ENCODE measurements around the gene MUC6. TPM values are rescaled to one million over a fixed set of nuclear protein-coding genes. Genes with fewer than 3 reads are reported as not detected.

Gene MUC6
- total RNA-seq, 3 donors from 2014 or later (not counting 1 experiment from before 2014, with no cell fraction given), result not detected

GRCh38 chr11:1049071-1049405 lies 12.5 kb upstream of the MUC6 start:
- H3K27me3 ChIP-seq (ENCODE audit: control insufficient read depth, insufficient read depth, low read length), result peaks cover 5% of the 10 kb centered on the region
- H3K27ac ChIP-seq (ENCODE audit: low read length), result no peak overlapping the region
- Mint-ChIP-seq H3K4me1 (peaks cover 18% of the 10 kb centered on the region in 2 donors), H3K4me3 (no peak overlapping the region), H3K27me3 (ENCODE audit: low read depth in 2 of 2) (peaks cover 0 to 7% of the 10 kb centered on the region in 2 donors), H3K27ac (no peak overlapping the region), H3K9me3 (no peaks in the 10 kb centered on the region), H3K36me3 (no peaks in the 10 kb centered on the region)
- intact Hi-C loops (cut with micrococcal nuclease), result no loop called here
- no peak overlapping the region for H3K4me3 ChIP-seq (ENCODE audit: low read length)
- 81% methylated on average over 6 of the region's 6 CpGs for WGBS (ENCODE audit: insufficient coverage)
- H3K9me3 ChIP-seq (ENCODE audit: control insufficient read depth, insufficient read depth, low read length), result no peaks in the 10 kb centered on the region
- H3K4me1 ChIP-seq (ENCODE audit: control insufficient read depth, insufficient read depth, low read length), result peaks cover 19% of the 10 kb centered on the region
- no peaks in the 10 kb centered on the region for H3K36me3 ChIP-seq (ENCODE audit: control insufficient read depth, insufficient read depth, low read length)
- DNase-seq (no peak), ATAC-seq (no peak)
- TF ChIP-seq CTCF (IDR thresholded peaks at IDR 0.05), result no peak

GRCh38 chr11:1048375-1049070 lies 12.0 kb upstream of the MUC6 start:
- Histone ChIP-seq H3K4me3 (ENCODE audit: low read length) (no peak overlapping the region), H3K4me1 (ENCODE audit: control insufficient read depth, insufficient read depth, low read length) (peaks cover 19% of the 10 kb centered on the region), H3K36me3 (ENCODE audit: control insufficient read depth, insufficient read depth, low read length) (no peaks in the 10 kb centered on the region), H3K27ac (ENCODE audit: low read length) (no peak overlapping the region), H3K9me3 (ENCODE audit: control insufficient read depth, insufficient read depth, low read length) (no peaks in the 10 kb centered on the region), H3K27me3 (ENCODE audit: control insufficient read depth, insufficient read depth, low read length) (peaks cover 5% of the 10 kb centered on the region)
- Mint-ChIP-seq H3K36me3 (no peaks in the 10 kb centered on the region), H3K27ac (no peak overlapping the region), H3K4me1 (peaks cover 18% of the 10 kb centered on the region in 2 donors), H3K9me3 (no peaks in the 10 kb centered on the region), H3K4me3 (no peak overlapping the region), H3K27me3 (ENCODE audit: low read depth in 2 of 2) (peaks cover 0 to 7% of the 10 kb centered on the region in 2 donors)
- WGBS (ENCODE audit: insufficient coverage), result 82% methylated on average over 25 of the region's 25 CpGs
- intact Hi-C loops (cut with micrococcal nuclease), result no loop called here
- TF ChIP-seq CTCF (IDR thresholded peaks at IDR 0.05), result no peak
- ATAC-seq (no peak), DNase-seq (no peak)

- peaks cover 5% of the 10 kb centered on the region for H3K27me3 ChIP-seq (ENCODE audit: control insufficient read depth, insufficient read depth, low read length)
- intact Hi-C loops (cut with micrococcal nuclease), result no loop called here
- Mint-ChIP-seq H3K36me3 (no peaks in the 10 kb centered on the region), H3K4me3 (no peak overlapping the region), H3K9me3 (no peaks in the 10 kb centered on the region), H3K4me1 (peaks cover 18% of the 10 kb centered on the region in 2 donors), H3K27ac (no peak overlapping the region), H3K27me3 (ENCODE audit: low read depth in 2 of 2) (peaks cover 0 to 7% of the 10 kb centered on the region in 2 donors)
- no peak for DNase-seq
- no peak for ATAC-seq
- WGBS (ENCODE audit: insufficient coverage), result 68% methylated on average over 22 of the region's 22 CpGs
- H3K9me3 ChIP-seq (ENCODE audit: control insufficient read depth, insufficient read depth, low read length), result no peaks in the 10 kb centered on the region
- TF ChIP-seq CTCF (IDR thresholded peaks at IDR 0.05), result no peak
- H3K4me1 ChIP-seq (ENCODE audit: control insufficient read depth, insufficient read depth, low read length), result peaks cover 19% of the 10 kb centered on the region
- H3K4me3 ChIP-seq (ENCODE audit: low read length), result no peak overlapping the region
- H3K36me3 ChIP-seq (ENCODE audit: control insufficient read depth, insufficient read depth, low read length), result no peaks in the 10 kb centered on the region
- no peak overlapping the region for H3K27ac ChIP-seq (ENCODE audit: low read length)
Observed at GRCh38 chr11:1047595-1048156, 11.2 kb upstream of the MUC6 start.

- TF ChIP-seq CTCF (IDR thresholded peaks at IDR 0.05), result no peak
- Histone ChIP-seq H3K9me3 (ENCODE audit: control insufficient read depth, insufficient read depth, low read length) (no peaks in the 10 kb centered on the region), H3K27me3 (ENCODE audit: control insufficient read depth, insufficient read depth, low read length) (no peaks in the 10 kb centered on the region), H3K4me3 (ENCODE audit: low read length) (no peak overlapping the region), H3K4me1 (ENCODE audit: control insufficient read depth, insufficient read depth, low read length) (peaks cover 11% of the 10 kb centered on the region), H3K36me3 (ENCODE audit: control insufficient read depth, insufficient read depth, low read length) (no peaks in the 10 kb centered on the region), H3K27ac (ENCODE audit: low read length) (no peak overlapping the region)
- H3K36me3 Mint-ChIP-seq, result no peaks in the 10 kb centered on the region
- WGBS (ENCODE audit: insufficient coverage), result 69% methylated on average over 5 of the region's 6 CpGs
- H3K27ac Mint-ChIP-seq, result no peak overlapping the region
- no peak overlapping the region for H3K4me3 Mint-ChIP-seq
- DNase-seq (no peak), ATAC-seq (no peak)
- intact Hi-C loops (cut with micrococcal nuclease), result no loop called here
- H3K27me3 Mint-ChIP-seq (ENCODE audit: low read depth in 2 of 2), result no peaks in the 10 kb centered on the region
- peaks cover 13 to 14% of the 10 kb centered on the region in 2 donors for H3K4me1 Mint-ChIP-seq
- H3K9me3 Mint-ChIP-seq, result no peaks in the 10 kb centered on the region
Observed at GRCh38 chr11:1044160-1044559, 7.6 kb upstream of the MUC6 start.
